Neural cell (in vitro differentiated cells): ENCODE measurements around the gene HADH. TPM values are rescaled to one million over a fixed set of nuclear protein-coding genes. Genes with fewer than 3 reads are reported as not detected.
"Not testable (repeated sequence)": the region's sequence is repeated elsewhere in the genome, so short reads cannot be mapped to it uniquely, and the experiment has no call there.

Source experiments
- H2AFZ ChIP-seq: fragments of 200-600, 300-800 bp; sonication (generic), shearing (Covaris generic); 2 replicates; pipeline ENCODE4 v1.6.0; 2014; ENCODE audit warnings: low read depth, mild to moderate bottlenecking, antibody characterized with exemption, low read length, moderate library complexity
- H3F3A ChIP-seq: fragments of 200-600 bp; shearing (Covaris generic); 2 replicates; pipeline ENCODE4 v1.6.1; 2016; ENCODE audit warnings: mild to moderate bottlenecking, moderate library complexity, mixed read lengths, antibody characterized with exemption, low read length; ENCODE audit not compliant: insufficient read depth, poor library complexity, severe bottlenecking
- H3K27ac ChIP-seq: fragments of 200-600, 300-800 bp; sonication (generic), shearing (Covaris generic); 2 replicates; pipeline ENCODE4 v1.5.1; 2014; ENCODE audit warnings: mild to moderate bottlenecking, low read length, moderate library complexity
- H3K27me3 ChIP-seq: fragments of 300-800, 200-600 bp; sonication (generic), shearing (Covaris generic); 2 replicates; pipeline ENCODE4 v1.6.0; 2014; ENCODE audit warnings: mild to moderate bottlenecking, low read depth, low read length, moderate library complexity; ENCODE audit not compliant: insufficient read depth
- H3K36me3 ChIP-seq: fragments of 300-800, 200-600 bp; sonication (generic), shearing (Covaris generic); 2 replicates; pipeline ENCODE4 v1.5.1; 2014; ENCODE audit warnings: mild to moderate bottlenecking, antibody characterized with exemption, low read length, moderate library complexity; ENCODE audit not compliant: insufficient read depth
- H3K4me2 ChIP-seq: fragments of 300-800, 200-600 bp; sonication (generic), shearing (Covaris generic); 2 replicates; pipeline ENCODE4 v1.6.0; 2014; ENCODE audit warnings: mild to moderate bottlenecking, low read length
- H3K4me3 ChIP-seq: fragments of 300-800, 200-600 bp; sonication (generic), shearing (Covaris generic); 2 replicates; pipeline ENCODE4 v1.5.1; 2014; ENCODE audit warnings: mild to moderate bottlenecking, low read length, moderate library complexity
- H3K79me2 ChIP-seq: fragments of 200-600 bp; shearing (Covaris generic); replicated peaks from 2 replicates; pipeline ENCODE4 v1.6.0; 2014; ENCODE audit warnings: mild to moderate bottlenecking, low read length, moderate library complexity; ENCODE audit not compliant: insufficient read depth
- H3K9ac ChIP-seq: fragments of 300-800, 200-600 bp; sonication (generic), shearing (Covaris generic); 2 replicates; pipeline ENCODE4 v1.6.1; 2016; ENCODE audit warnings: mild to moderate bottlenecking, low read length, mixed read lengths
- H3K9me2 ChIP-seq: fragments of 200-600 bp; shearing (Covaris generic); 2 replicates; pipeline ENCODE4 v1.6.1; 2016; ENCODE audit warnings: mild to moderate bottlenecking, low read length, mixed read lengths; ENCODE audit not compliant: insufficient read depth
- H3K9me3 ChIP-seq: fragments of 200-600, 300-800 bp; sonication (generic), shearing (Covaris generic); 2 replicates; pipeline ENCODE4 v1.6.1; 2016; ENCODE audit warnings: mild to moderate bottlenecking, mixed run types, low read length, moderate library complexity, mixed read lengths
- H4K20me1 ChIP-seq: fragments of 200-600 bp; shearing (Covaris generic); 2 replicates; pipeline ENCODE4 v1.6.1; 2016; ENCODE audit warnings: mild to moderate bottlenecking, mixed run types; ENCODE audit not compliant: insufficient read depth
- CTCF ChIP-seq: fragments of 450-650 bp; IDR thresholded peaks from 2 replicates; pipeline ENCODE4 v1.5.1; 2014; ENCODE audit warnings: antibody characterized with exemption, mild to moderate bottlenecking, moderate library complexity; ENCODE audit not compliant: poor library complexity, severe bottlenecking
- EP300 ChIP-seq: fragments of 450-650 bp; conservative IDR thresholded peaks from 2 replicates; pipeline ENCODE4 v1.6.1; 2014; ENCODE audit warnings: antibody characterized with exemption, mild to moderate bottlenecking, moderate library complexity; ENCODE audit not compliant: poor library complexity, severe bottlenecking
- EZH2 ChIP-seq: fragments of 200-600, 300-800 bp; shearing (Covaris generic), sonication (generic); IDR thresholded peaks from 2 replicates; pipeline ENCODE4 v1.6.1; 2014; ENCODE audit warnings: antibody characterized with exemption, low read length, borderline replicate concordance, mild to moderate bottlenecking; ENCODE audit not compliant: insufficient read depth, poor library complexity, severe bottlenecking
- MXI1 ChIP-seq: fragments of 450-650 bp; conservative IDR thresholded peaks from 2 replicates; pipeline ENCODE4 v1.6.1; 2014; ENCODE audit warnings: antibody characterized with exemption, mild to moderate bottlenecking; ENCODE audit not compliant: poor library complexity, severe bottlenecking
- POLR2AphosphoS5 ChIP-seq: IDR thresholded peaks from 2 replicates; pipeline ENCODE4 v1.6.1; 2012
- RAD21 ChIP-seq: fragments of 450-650 bp; conservative IDR thresholded peaks from 2 replicates; pipeline ENCODE4 v1.6.1; 2014; ENCODE audit warnings: antibody characterized with exemption, mild to moderate bottlenecking, moderate library complexity
- SMC3 ChIP-seq: fragments of 450-650 bp; conservative IDR thresholded peaks from 2 replicates; pipeline ENCODE4 v1.6.1; 2014; ENCODE audit warnings: antibody characterized with exemption, mild to moderate bottlenecking, moderate library complexity; ENCODE audit not compliant: poor library complexity
- TAF1 ChIP-seq: IDR thresholded peaks from 2 replicates; pipeline ENCODE4 v1.6.1; 2012; ENCODE audit warnings: low read depth
- polyA plus RNA-seq: library from polyadenylated mRNA; depleted of rRNA; stranded (reverse); fragments of >200 nt; gene quantifications from 2 replicates; pipeline ENCODE4 v1.2.3, GENCODE V29; 2014
- TF ChIP-seq, protein P1 (sequence below): IDR thresholded peaks from 2 replicates; pipeline ENCODE4 v1.6.1; 2012; ENCODE audit warnings: borderline replicate concordance

The HADH gene
- polyA plus RNA-seq, 1 donor from 2014 or later = 25.7 TPM

DNA sequence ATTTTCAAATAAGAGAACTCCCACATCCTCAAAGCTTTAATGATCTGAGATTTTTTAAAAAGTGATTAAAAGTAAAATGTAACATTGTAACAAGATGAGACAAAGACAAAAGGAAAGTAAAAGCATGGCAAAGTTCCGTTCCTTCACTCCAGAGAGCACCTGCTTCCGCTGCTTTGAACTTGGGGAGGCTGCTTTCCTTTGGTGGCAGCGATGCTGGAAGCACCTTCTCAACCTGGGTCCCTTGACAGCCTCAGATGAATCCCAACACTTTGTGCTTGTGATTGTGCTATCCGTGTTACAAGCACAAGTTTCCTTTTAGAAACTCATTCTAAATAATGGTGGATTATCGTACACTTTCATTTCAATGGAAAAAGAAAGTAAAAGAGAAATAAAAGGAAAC, 59.7 kb downstream of the HADH start:
- Histone ChIP-seq H3K27ac (no peak overlapping the region), H3K4me2 (no peak overlapping the region), H3K27me3 (no peaks in the 10 kb centered on the region), H3K9ac (no peak overlapping the region), H2AFZ (no peak overlapping the region), H4K20me1 (no peaks in the 10 kb centered on the region), H3F3A (no peaks in the 10 kb centered on the region), H3K4me3 (no peak overlapping the region), H3K36me3 (no peaks in the 10 kb centered on the region), H3K79me2 (no peaks in the 10 kb centered on the region), H3K9me2 (no peaks in the 10 kb centered on the region), H3K9me3 (no peaks in the 10 kb centered on the region)
- TF ChIP-seq TAF1 (no peak), CTCF (no peak)

DNA sequence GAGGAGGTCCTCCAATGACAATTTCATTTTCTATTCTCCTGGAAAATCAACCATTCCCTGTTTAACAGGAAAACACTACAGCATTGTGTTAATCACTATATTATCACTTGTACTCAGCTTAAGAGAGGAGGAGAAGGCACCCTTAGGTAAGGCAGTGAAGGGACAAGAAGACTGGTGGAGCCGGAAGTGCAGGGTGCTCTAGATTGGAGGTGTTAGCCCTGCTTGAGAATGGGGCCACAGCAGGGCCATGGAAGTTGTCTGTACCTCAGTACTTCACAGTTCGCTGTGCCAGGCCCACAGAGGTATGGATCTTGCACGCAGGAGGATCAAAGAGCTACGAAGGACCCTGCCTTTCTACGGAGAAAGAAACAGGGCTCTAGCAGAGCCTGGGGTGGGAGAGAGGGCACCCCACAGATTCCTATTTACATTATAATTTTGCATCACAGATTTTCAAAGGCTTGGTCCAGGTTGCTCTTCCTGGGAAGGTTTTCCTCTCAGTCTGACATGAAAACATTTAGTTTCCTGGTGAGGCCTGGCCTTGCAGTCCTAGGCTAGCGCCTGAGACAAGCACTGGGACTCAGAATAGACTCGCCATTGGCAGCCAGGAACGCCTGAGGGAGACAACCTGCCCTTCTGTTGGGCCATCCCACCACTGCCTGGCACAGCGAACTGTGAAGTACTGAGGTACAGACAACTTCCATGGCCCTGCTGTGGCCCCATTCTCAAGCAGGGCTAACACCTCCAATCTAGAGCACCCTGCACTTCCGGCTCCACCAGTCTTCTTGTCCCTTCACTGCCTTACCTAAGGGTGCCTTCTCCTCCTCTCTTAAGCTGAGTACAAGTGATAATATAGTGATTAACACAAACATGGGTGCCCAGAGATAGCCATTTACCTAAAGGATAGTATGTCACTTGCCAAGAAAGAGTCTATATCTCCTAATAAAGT, 60.8 kb downstream of the HADH start:
- H3K36me3 ChIP-seq, H3K27me3 ChIP-seq, H3K9me2 ChIP-seq, H3K27ac ChIP-seq, H3K79me2 ChIP-seq, H3K9ac ChIP-seq, H3F3A ChIP-seq, H2AFZ ChIP-seq, H3K9me3 ChIP-seq, H4K20me1 ChIP-seq, H3K4me2 ChIP-seq, H3K4me3 ChIP-seq: not testable (repeated sequence)

GRCh38 chr4:108051343-108051742, 61.7 kb downstream of the HADH start:
- Histone ChIP-seq H3K9me3 (no peaks in the 10 kb centered on the region), H3K4me2 (no peak overlapping the region), H2AFZ (no peak overlapping the region), H3K27me3 (no peaks in the 10 kb centered on the region), H3K9ac (no peak overlapping the region), H3K79me2 (no peaks in the 10 kb centered on the region), H4K20me1 (no peaks in the 10 kb centered on the region), H3K27ac (no peak overlapping the region), H3K9me2 (no peaks in the 10 kb centered on the region), H3K36me3 (no peaks in the 10 kb centered on the region), H3F3A (no peaks in the 10 kb centered on the region), H3K4me3 (no peak overlapping the region)
- TF ChIP-seq, protein P1, sequence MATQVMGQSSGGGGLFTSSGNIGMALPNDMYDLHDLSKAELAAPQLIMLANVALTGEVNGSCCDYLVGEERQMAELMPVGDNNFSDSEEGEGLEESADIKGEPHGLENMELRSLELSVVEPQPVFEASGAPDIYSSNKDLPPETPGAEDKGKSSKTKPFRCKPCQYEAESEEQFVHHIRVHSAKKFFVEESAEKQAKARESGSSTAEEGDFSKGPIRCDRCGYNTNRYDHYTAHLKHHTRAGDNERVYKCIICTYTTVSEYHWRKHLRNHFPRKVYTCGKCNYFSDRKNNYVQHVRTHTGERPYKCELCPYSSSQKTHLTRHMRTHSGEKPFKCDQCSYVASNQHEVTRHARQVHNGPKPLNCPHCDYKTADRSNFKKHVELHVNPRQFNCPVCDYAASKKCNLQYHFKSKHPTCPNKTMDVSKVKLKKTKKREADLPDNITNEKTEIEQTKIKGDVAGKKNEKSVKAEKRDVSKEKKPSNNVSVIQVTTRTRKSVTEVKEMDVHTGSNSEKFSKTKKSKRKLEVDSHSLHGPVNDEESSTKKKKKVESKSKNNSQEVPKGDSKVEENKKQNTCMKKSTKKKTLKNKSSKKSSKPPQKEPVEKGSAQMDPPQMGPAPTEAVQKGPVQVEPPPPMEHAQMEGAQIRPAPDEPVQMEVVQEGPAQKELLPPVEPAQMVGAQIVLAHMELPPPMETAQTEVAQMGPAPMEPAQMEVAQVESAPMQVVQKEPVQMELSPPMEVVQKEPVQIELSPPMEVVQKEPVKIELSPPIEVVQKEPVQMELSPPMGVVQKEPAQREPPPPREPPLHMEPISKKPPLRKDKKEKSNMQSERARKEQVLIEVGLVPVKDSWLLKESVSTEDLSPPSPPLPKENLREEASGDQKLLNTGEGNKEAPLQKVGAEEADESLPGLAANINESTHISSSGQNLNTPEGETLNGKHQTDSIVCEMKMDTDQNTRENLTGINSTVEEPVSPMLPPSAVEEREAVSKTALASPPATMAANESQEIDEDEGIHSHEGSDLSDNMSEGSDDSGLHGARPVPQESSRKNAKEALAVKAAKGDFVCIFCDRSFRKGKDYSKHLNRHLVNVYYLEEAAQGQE = no peak
- TF ChIP-seq MXI1 (no peak), RAD21 (no peak), TAF1 (no peak), CTCF (no peak), POLR2AphosphoS5 (no peak), EZH2 (no peak), EP300 (no peak), SMC3 (no peak)
